Lung (tissue), 12 donors: ENCODE results near the gene HLA-DRB5. TPM values are rescaled to one million over a fixed set of nuclear protein-coding genes. Genes with fewer than 3 reads are reported as not detected.

Experiments used
- ATAC-seq: fragments of 200-7000 bp; cut with Tn5 transposase; one replicate; pipeline ENCODE4 v1.9.1; 2020; ENCODE audit warnings: moderate number of reproducible peaks; ENCODE audit not compliant: insufficient read depth, low FRiP score
- DNase-seq, 3 donors: peaks; one replicate each; pipeline ENCODE4 v3.0.0-alpha.2; 2013 to 2017
- H3K27ac ChIP-seq, 2 donors: one replicate each; pipeline ENCODE4 v1.5.1; 2013; ENCODE audit warnings: mild to moderate bottlenecking in 2 of 2, moderate library complexity in 2 of 2, control low read depth in 1 of 2, inconsistent platforms in 1 of 2, low read depth in 1 of 2, low read length in 1 of 2
- H3K27me3 ChIP-seq, 3 donors: one replicate each; pipeline ENCODE4 v1.5.1; 2013; ENCODE audit warnings: low read length in 2 of 3; ENCODE audit not compliant: control insufficient read depth in 3 of 3, insufficient read depth in 3 of 3
- H3K36me3 ChIP-seq, 4 donors: one replicate each; pipeline ENCODE4 v1.5.1; 2013; ENCODE audit warnings: low read length in 4 of 4, mild to moderate bottlenecking in 1 of 4, moderate library complexity in 1 of 4; ENCODE audit not compliant: control insufficient read depth in 4 of 4, insufficient read depth in 4 of 4
- H3K4me1 ChIP-seq, 5 donors: one replicate each; pipeline ENCODE4 v1.5.1; 2013; ENCODE audit warnings: low read length in 5 of 5, mild to moderate bottlenecking in 2 of 5, moderate library complexity in 1 of 5; ENCODE audit not compliant: control insufficient read depth in 5 of 5, insufficient read depth in 5 of 5
- H3K4me3 ChIP-seq: one replicate; pipeline ENCODE4 v1.5.1; 2013; ENCODE audit warnings: mild to moderate bottlenecking, control low read depth, moderate library complexity
- H3K9ac ChIP-seq, 2 donors: one replicate each; pipeline ENCODE4 v1.5.1; 2013; ENCODE audit warnings: low read length in 2 of 2, control low read depth in 1 of 2; ENCODE audit not compliant: insufficient read depth in 1 of 2
- H3K9me3 ChIP-seq, 4 donors: one replicate each; pipeline ENCODE4 v1.5.1; 2013; ENCODE audit warnings: low read length in 3 of 4, mild to moderate bottlenecking in 1 of 4, moderate library complexity in 1 of 4; ENCODE audit not compliant: control insufficient read depth in 4 of 4, insufficient read depth in 3 of 4
- WGBS, 2 donors: extraction: QIAGEN DNeasy Blood & Tissue Kit; methylation state at CpG; one replicate each; pipeline ENCODE4 v1.1.7; 2013; 5-methylcytosine and 5-hydroxymethylcytosine counted together
- polyA plus RNA-seq, 2 donors: library from polyadenylated mRNA; stranded (reverse); fragments of 200-250 nt; gene quantifications; one replicate each; pipeline ENCODE4 v1.2.1, GENCODE V29; 2013
- total RNA-seq, 2 donors: library from RNA; depleted of rRNA in 1 of 2; stranded (reverse); fragments of >200 nt in 1 of 2; gene quantifications; one replicate each; pipeline ENCODE4 v1.2.1, GENCODE V29; 2014 to 2021
- TF ChIP-seq, protein P1 (sequence below): IDR thresholded peaks from 2 replicates; pipeline ENCODE4 v1.5.1; 2012; ENCODE audit warnings: mild to moderate bottlenecking; ENCODE audit errors: control extremely low read depth, extremely low read depth
- donor health status: control.
- donor health status: control.
- donor health status: Bipolar disorder and iron deficiency.
- donor health status: healthy.
- donor health status: DM: yes; HTN: yes; CAD: no.

HLA-DRB5 gene
- total and polyA plus RNA-seq, 4 donors = 1.1 to 18.2 (median 4.0) TPM

GRCh38 chr6:32519118-32519909 lies 10.8 kb downstream of the HLA-DRB5 start:
- Histone ChIP-seq H3K27ac (no peak overlapping the region), H3K9me3 (no peaks in the 10 kb centered on the region), H3K36me3 (no peaks in the 10 kb centered on the region), H3K27me3 (peaks cover 0 to 8% (median 0%) of the 10 kb centered on the region in 3 donors), H3K4me1 (no peaks in the 10 kb centered on the region), H3K9ac (no peak overlapping the region), H3K4me3 (no peak overlapping the region)
- WGBS, 2 donors = 87 to 88% methylated on average over 1 to 4 of the region's 4 CpGs
- DNase-seq (no peak), ATAC-seq (no peak)
- TF ChIP-seq, protein P1, sequence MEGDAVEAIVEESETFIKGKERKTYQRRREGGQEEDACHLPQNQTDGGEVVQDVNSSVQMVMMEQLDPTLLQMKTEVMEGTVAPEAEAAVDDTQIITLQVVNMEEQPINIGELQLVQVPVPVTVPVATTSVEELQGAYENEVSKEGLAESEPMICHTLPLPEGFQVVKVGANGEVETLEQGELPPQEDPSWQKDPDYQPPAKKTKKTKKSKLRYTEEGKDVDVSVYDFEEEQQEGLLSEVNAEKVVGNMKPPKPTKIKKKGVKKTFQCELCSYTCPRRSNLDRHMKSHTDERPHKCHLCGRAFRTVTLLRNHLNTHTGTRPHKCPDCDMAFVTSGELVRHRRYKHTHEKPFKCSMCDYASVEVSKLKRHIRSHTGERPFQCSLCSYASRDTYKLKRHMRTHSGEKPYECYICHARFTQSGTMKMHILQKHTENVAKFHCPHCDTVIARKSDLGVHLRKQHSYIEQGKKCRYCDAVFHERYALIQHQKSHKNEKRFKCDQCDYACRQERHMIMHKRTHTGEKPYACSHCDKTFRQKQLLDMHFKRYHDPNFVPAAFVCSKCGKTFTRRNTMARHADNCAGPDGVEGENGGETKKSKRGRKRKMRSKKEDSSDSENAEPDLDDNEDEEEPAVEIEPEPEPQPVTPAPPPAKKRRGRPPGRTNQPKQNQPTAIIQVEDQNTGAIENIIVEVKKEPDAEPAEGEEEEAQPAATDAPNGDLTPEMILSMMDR = no peak

GRCh38 chr6:32517654-32518445 lies 12.2 kb downstream of the HLA-DRB5 start:
- no peak for DNase-seq
- H3K27me3 ChIP-seq = peaks cover 0 to 8% (median 0%) of the 10 kb centered on the region in 3 donors
- H3K36me3 ChIP-seq = no peaks in the 10 kb centered on the region
- no peak for ATAC-seq
- no peak overlapping the region for H3K9ac ChIP-seq
- H3K4me1 ChIP-seq = no peaks in the 10 kb centered on the region
- 40 to 67% methylated on average over 1 of the region's 1 CpG for WGBS, 2 donors
- H3K4me3 ChIP-seq = no peak overlapping the region
- TF ChIP-seq, protein P1 = no peak
- no peak overlapping the region for H3K27ac ChIP-seq
- H3K9me3 ChIP-seq = no peaks in the 10 kb centered on the region

GRCh38 chr6:32501016-32501415 lies 29.1 kb downstream of the HLA-DRB5 start:
- WGBS, 2 donors = 35 to 36% methylated on average over 3 of the region's 3 CpGs
- ATAC-seq = no peak
- TF ChIP-seq, protein P1 = no peak

More at GRCh38 chr6:32501016-32501415, 29.1 kb downstream of the HLA-DRB5 start:
- H3K9me3 ChIP-seq = no peaks in the 10 kb centered on the region
- no peaks in the 10 kb centered on the region for H3K27me3 ChIP-seq
- no peak overlapping the region for H3K27ac ChIP-seq
- H3K36me3 ChIP-seq = no peaks in the 10 kb centered on the region
- DNase-seq = no peak
- H3K9ac ChIP-seq = no peak overlapping the region
- no peak overlapping the region for H3K4me3 ChIP-seq
- no peaks in the 10 kb centered on the region for H3K4me1 ChIP-seq
